Hepatocyte (in vitro differentiated cells): ENCODE measurements around the gene PDSS2. TPM values are rescaled to one million over a fixed set of nuclear protein-coding genes. Genes with fewer than 3 reads are reported as not detected.

Experiments used
- DNase-seq: peaks from one replicate; pipeline ENCODE4 v3.0.0-alpha.2; 2016; ENCODE audit warnings: low spot score
- H2AFZ ChIP-seq: fragments of 200-600 bp; sonication (generic); 2 replicates; pipeline ENCODE4 v1.6.0; 2016; ENCODE audit warnings: antibody characterized with exemption, mild to moderate bottlenecking
- H3K27ac ChIP-seq: fragments of 200-600 bp; sonication (generic); 2 replicates; pipeline ENCODE4 v1.5.1; 2016; ENCODE audit warnings: mild to moderate bottlenecking
- H3K27me3 ChIP-seq: fragments of 200-600 bp; sonication (generic); 2 replicates; pipeline ENCODE4 v1.6.1; 2016
- H3K36me3 ChIP-seq: fragments of 200-600 bp; sonication (generic); replicated peaks from 2 replicates; pipeline ENCODE4 v1.5.1; 2016; ENCODE audit warnings: low read depth; ENCODE audit not compliant: insufficient read depth
- H3K4me1 ChIP-seq: fragments of 200-600 bp; sonication (generic); 2 replicates; pipeline ENCODE4 v1.5.1; 2016; ENCODE audit warnings: mild to moderate bottlenecking, moderate library complexity; ENCODE audit not compliant: insufficient read depth
- H3K4me2 ChIP-seq: fragments of 200-600 bp; sonication (generic); 2 replicates; pipeline ENCODE4 v1.6.0; 2016
- H3K4me3 ChIP-seq: fragments of 200-600 bp; sonication (generic); 2 replicates; pipeline ENCODE4 v1.5.1; 2016; ENCODE audit warnings: mild to moderate bottlenecking
- H3K79me2 ChIP-seq: fragments of 200-600 bp; sonication (generic); 2 replicates; pipeline ENCODE4 v1.6.0; 2017; ENCODE audit warnings: mild to moderate bottlenecking
- H3K9me2 ChIP-seq: fragments of 200-600 bp; sonication (generic); replicated peaks from 2 replicates; pipeline ENCODE4 v1.6.0; 2017; ENCODE audit warnings: mild to moderate bottlenecking; ENCODE audit not compliant: insufficient read depth
- H3K9me3 ChIP-seq: fragments of 200-600 bp; sonication (generic); 2 replicates; pipeline ENCODE4 v1.5.1; 2016; ENCODE audit warnings: low read depth, mild to moderate bottlenecking
- H4K20me1 ChIP-seq: fragments of 200-600 bp; sonication (generic); 2 replicates; pipeline ENCODE4 v1.6.0; 2016; ENCODE audit warnings: mild to moderate bottlenecking; ENCODE audit not compliant: insufficient read depth, poor library complexity, severe bottlenecking
- EZH2 ChIP-seq: fragments of 200-600 bp; sonication (generic); IDR thresholded peaks from 2 replicates; pipeline ENCODE4 v1.6.1; 2016; ENCODE audit warnings: antibody characterized with exemption, mild to moderate bottlenecking, borderline replicate concordance
- EZH2phosphoT487 ChIP-seq: fragments of 200-600 bp; sonication (generic); IDR thresholded peaks from one replicate; pipeline ENCODE4 v1.6.1; 2018; ENCODE audit warnings: antibody characterized with exemption, mild to moderate bottlenecking, low read depth, moderate library complexity; ENCODE audit not compliant: unreplicated experiment, severe bottlenecking
- WGBS: methylation state at CpG from one replicate; pipeline ENCODE4 v1.1.6; 2016; ENCODE audit warnings: low lambda C conversion rate; ENCODE audit errors: missing lambda C conversion rate; 5-methylcytosine and 5-hydroxymethylcytosine counted together
- polyA plus RNA-seq: library from polyadenylated mRNA; unstranded; fragments of >200 nt; fragmentation: Nextera tagmentation; extraction: Ambion mirVana; gene quantifications from 2 replicates; pipeline ENCODE4 v1.2.1, GENCODE V29; 2016
- total RNA-seq: library from RNA; depleted of rRNA; stranded (reverse); fragments of >200 nt; gene quantifications from 2 replicates; pipeline ENCODE4 v1.2.3, GENCODE V29; 2014
- TF ChIP-seq, protein P1 (sequence below): fragments of 200-600 bp; sonication (generic); IDR thresholded peaks from 2 replicates; pipeline ENCODE4 v1.5.1; 2016; ENCODE audit warnings: antibody characterized with exemption, mild to moderate bottlenecking; ENCODE audit not compliant: poor library complexity

Gene PDSS2
- total and polyA plus RNA-seq, 2 experiments from 2014 or later, result 15.3 to 18.2 TPM

GRCh38 chr6:107266563-107266962 is 192.8 kb downstream of the PDSS2 start:
- Histone ChIP-seq H3K9me2 (no peaks in the 10 kb centered on the region), H3K27ac (no peak overlapping the region)
- DNase-seq, result no peak

GRCh38 chr6:107264357-107264840 is 195.0 kb downstream of the PDSS2 start:
- peak; percentile 38 for DNase-seq
- H3K27ac ChIP-seq, result no peak overlapping the region
- TF ChIP-seq EZH2, result no peak
- TF ChIP-seq EZH2phosphoT487, result no peak
- TF ChIP-seq, protein P1, sequence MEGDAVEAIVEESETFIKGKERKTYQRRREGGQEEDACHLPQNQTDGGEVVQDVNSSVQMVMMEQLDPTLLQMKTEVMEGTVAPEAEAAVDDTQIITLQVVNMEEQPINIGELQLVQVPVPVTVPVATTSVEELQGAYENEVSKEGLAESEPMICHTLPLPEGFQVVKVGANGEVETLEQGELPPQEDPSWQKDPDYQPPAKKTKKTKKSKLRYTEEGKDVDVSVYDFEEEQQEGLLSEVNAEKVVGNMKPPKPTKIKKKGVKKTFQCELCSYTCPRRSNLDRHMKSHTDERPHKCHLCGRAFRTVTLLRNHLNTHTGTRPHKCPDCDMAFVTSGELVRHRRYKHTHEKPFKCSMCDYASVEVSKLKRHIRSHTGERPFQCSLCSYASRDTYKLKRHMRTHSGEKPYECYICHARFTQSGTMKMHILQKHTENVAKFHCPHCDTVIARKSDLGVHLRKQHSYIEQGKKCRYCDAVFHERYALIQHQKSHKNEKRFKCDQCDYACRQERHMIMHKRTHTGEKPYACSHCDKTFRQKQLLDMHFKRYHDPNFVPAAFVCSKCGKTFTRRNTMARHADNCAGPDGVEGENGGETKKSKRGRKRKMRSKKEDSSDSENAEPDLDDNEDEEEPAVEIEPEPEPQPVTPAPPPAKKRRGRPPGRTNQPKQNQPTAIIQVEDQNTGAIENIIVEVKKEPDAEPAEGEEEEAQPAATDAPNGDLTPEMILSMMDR, result no peak
- H3K9me3 ChIP-seq, result no peaks in the 10 kb centered on the region
- H3K27me3 ChIP-seq, result no peaks in the 10 kb centered on the region
- peaks cover 8% of the 10 kb centered on the region for H3K4me1 ChIP-seq
- no peaks in the 10 kb centered on the region for H3K9me2 ChIP-seq
- no peak overlapping the region for H3K4me3 ChIP-seq
- H3K36me3 ChIP-seq, result no peaks in the 10 kb centered on the region
- no peaks in the 10 kb centered on the region for H3K79me2 ChIP-seq
- WGBS, result 28% methylated on average over 3 of the region's 3 CpGs
- no peak overlapping the region for H2AFZ ChIP-seq
- no peak overlapping the region for H3K4me2 ChIP-seq
- no peaks in the 10 kb centered on the region for H4K20me1 ChIP-seq

More at GRCh38 chr6:107266563-107266962, 192.8 kb downstream of the PDSS2 start:
- no peak for TF ChIP-seq EZH2
- TF ChIP-seq EZH2phosphoT487, result no peak
- TF ChIP-seq, protein P1, result no peak
- no peaks in the 10 kb centered on the region for H3K27me3 ChIP-seq
- H3K9me3 ChIP-seq, result no peaks in the 10 kb centered on the region
- no peaks in the 10 kb centered on the region for H4K20me1 ChIP-seq
- H3K4me2 ChIP-seq, result no peak overlapping the region
- H3K4me1 ChIP-seq, result peaks cover 12% of the 10 kb centered on the region
- no peaks in the 10 kb centered on the region for H3K36me3 ChIP-seq
- no peak overlapping the region for H3K4me3 ChIP-seq
- H3K79me2 ChIP-seq, result no peaks in the 10 kb centered on the region
- no peak overlapping the region for H2AFZ ChIP-seq

- H3K4me1 ChIP-seq, result peaks cover 8% of the 10 kb centered on the region
- no peak for TF ChIP-seq EZH2
- TF ChIP-seq, protein P1, result no peak
- no peaks in the 10 kb centered on the region for H3K9me3 ChIP-seq
- H3K9me2 ChIP-seq, result no peaks in the 10 kb centered on the region
- H3K79me2 ChIP-seq, result no peaks in the 10 kb centered on the region
- DNase-seq, result no peak
- no peaks in the 10 kb centered on the region for H4K20me1 ChIP-seq
- no peak overlapping the region for H3K27ac ChIP-seq
- no peaks in the 10 kb centered on the region for H3K36me3 ChIP-seq
- no peak overlapping the region for H3K4me2 ChIP-seq
- no peaks in the 10 kb centered on the region for H3K27me3 ChIP-seq
- H3K4me3 ChIP-seq, result no peak overlapping the region
- H2AFZ ChIP-seq, result no peak overlapping the region
These were observed 199.4 kb downstream of the PDSS2 start for GRCh38 chr6:107259951-107260350.

GRCh38 chr6:107248147-107248546 is 211.2 kb downstream of the PDSS2 start:
- Histone ChIP-seq H2AFZ (no peak overlapping the region), H3K4me1 (no peaks in the 10 kb centered on the region), H3K36me3 (no peaks in the 10 kb centered on the region), H3K9me3 (no peaks in the 10 kb centered on the region), H3K27me3 (no peaks in the 10 kb centered on the region), H3K4me3 (no peak overlapping the region), H3K79me2 (no peaks in the 10 kb centered on the region), H3K9me2 (no peaks in the 10 kb centered on the region), H4K20me1 (no peaks in the 10 kb centered on the region), H3K4me2 (no peak overlapping the region), H3K27ac (peak overlapping the region; percentile 69)
- TF ChIP-seq EZH2 (no peak), EZH2phosphoT487 (no peak)
- TF ChIP-seq, protein P1, result no peak
- no peak for DNase-seq
